Chondrocyte (in vitro differentiated cells): Measurements from ENCODE around the gene PLEKHG1. TPM values are rescaled to one million over a fixed set of nuclear protein-coding genes. Genes with fewer than 3 reads are reported as not detected.

Experiments
- DNase-seq: peaks from one replicate; pipeline ENCODE4 v3.0.0; 2021; ENCODE audit warnings: mixed read lengths, low spot score
- H3K27ac Mint-ChIP-seq: one replicate; pipeline ENCODE4 v1.8.0; 2021; ENCODE audit warnings: mild to moderate bottlenecking, moderate library complexity, mixed read lengths; ENCODE audit not compliant: unreplicated experiment
- H3K27me3 Mint-ChIP-seq: 2 replicates; pipeline ENCODE4 v1.8.0; 2021; ENCODE audit warnings: low read depth, mixed read lengths
- H3K36me3 Mint-ChIP-seq: 2 replicates; pipeline ENCODE4 v1.8.0; 2021; ENCODE audit warnings: low read depth, mixed read lengths
- H3K4me1 Mint-ChIP-seq: 2 replicates; pipeline ENCODE4 v1.8.0; 2021; ENCODE audit warnings: low read depth, mild to moderate bottlenecking, mixed read lengths
- H3K4me3 Mint-ChIP-seq: one replicate; pipeline ENCODE4 v1.8.0; 2021; ENCODE audit warnings: mild to moderate bottlenecking, moderate library complexity, mixed read lengths; ENCODE audit not compliant: unreplicated experiment
- H3K9me3 Mint-ChIP-seq: 2 replicates; pipeline ENCODE4 v1.8.0; 2021; ENCODE audit warnings: low read depth, mixed read lengths
- CTCF ChIP-seq: fragments of 200-600 bp; sonication (generic); IDR thresholded peaks from 2 replicates; pipeline ENCODE4 v1.5.0; 2021; ENCODE audit warnings: antibody characterized with exemption, mild to moderate bottlenecking, moderate library complexity
- total RNA-seq: library from RNA; stranded (reverse); gene quantifications from 3 replicates; pipeline ENCODE4 v1.2.1, GENCODE V29; 2021

The PLEKHG1 gene
- total RNA-seq, 1 donor from 2014 or later, result 1.8 TPM

DNA sequence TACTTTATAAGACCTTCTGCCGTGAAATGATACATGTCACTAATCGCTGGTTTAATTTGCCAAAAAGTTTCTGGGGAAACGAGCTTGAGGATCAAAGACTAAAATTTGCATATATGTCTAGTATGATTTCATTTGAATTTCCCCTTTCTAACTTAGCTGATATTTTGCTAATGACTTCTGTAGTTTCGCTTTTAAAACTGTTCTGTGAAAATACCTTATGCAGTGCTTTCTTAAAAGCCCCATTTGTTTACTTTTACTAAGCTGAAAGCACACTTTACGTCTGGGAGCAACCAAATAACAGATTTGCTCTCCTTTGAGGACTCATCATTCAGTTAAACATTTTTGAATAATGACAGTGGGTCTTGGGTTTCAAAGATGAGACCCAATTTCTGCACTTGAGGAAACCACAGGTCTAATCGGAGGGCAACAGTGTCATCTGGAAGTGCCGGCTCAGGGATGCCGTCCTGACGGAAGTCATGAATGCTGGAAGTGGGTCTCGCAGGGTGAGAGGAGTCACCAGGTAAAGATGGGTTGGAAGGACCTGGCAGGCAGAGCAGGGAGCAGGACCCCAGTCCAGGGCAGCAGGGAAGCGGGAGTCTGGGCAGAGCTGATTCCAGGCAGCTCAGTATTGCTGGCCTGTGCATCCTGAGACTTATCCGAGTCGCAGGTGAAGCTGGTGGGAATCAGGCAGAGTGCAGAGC is 33.2 kb downstream of the PLEKHG1 start:
- H3K27me3 Mint-ChIP-seq, result peaks cover 7% of the 10 kb centered on the region
- H3K27ac Mint-ChIP-seq, result no peak overlapping the region
- no peak for DNase-seq
- H3K9me3 Mint-ChIP-seq, result no peaks in the 10 kb centered on the region
- H3K4me3 Mint-ChIP-seq, result no peak overlapping the region
- no peak for TF ChIP-seq CTCF
- peaks cover 23% of the 10 kb centered on the region for H3K4me1 Mint-ChIP-seq
- H3K36me3 Mint-ChIP-seq, result no peaks in the 10 kb centered on the region

GRCh38 chr6:150633486-150633834 is 33.8 kb downstream of the PLEKHG1 start:
- Mint-ChIP-seq H3K4me1 (peaks cover 18% of the 10 kb centered on the region), H3K4me3 (no peak overlapping the region), H3K36me3 (no peaks in the 10 kb centered on the region), H3K27me3 (peaks cover 7% of the 10 kb centered on the region), H3K27ac (no peak overlapping the region), H3K9me3 (no peaks in the 10 kb centered on the region)
- DNase-seq, result no peak
- no peak for TF ChIP-seq CTCF

- no peak for TF ChIP-seq CTCF
- Mint-ChIP-seq H3K4me3 (no peak overlapping the region), H3K27ac (no peak overlapping the region), H3K27me3 (peaks cover 7% of the 10 kb centered on the region), H3K9me3 (no peaks in the 10 kb centered on the region), H3K36me3 (no peaks in the 10 kb centered on the region), H3K4me1 (peaks cover 17% of the 10 kb centered on the region)
- DNase-seq, result no peak
These were observed 34.7 kb downstream of the PLEKHG1 start for GRCh38 chr6:150634176-150634963.

GRCh38 chr6:150634964-150635292 is 35.2 kb downstream of the PLEKHG1 start:
- no peak for TF ChIP-seq CTCF
- H3K36me3 Mint-ChIP-seq, result no peaks in the 10 kb centered on the region
- H3K4me3 Mint-ChIP-seq, result no peak overlapping the region
- H3K27ac Mint-ChIP-seq, result no peak overlapping the region
- H3K9me3 Mint-ChIP-seq, result no peaks in the 10 kb centered on the region
- no peak for DNase-seq
- peaks cover 17% of the 10 kb centered on the region for H3K4me1 Mint-ChIP-seq
- peaks cover 7% of the 10 kb centered on the region for H3K27me3 Mint-ChIP-seq

DNA sequence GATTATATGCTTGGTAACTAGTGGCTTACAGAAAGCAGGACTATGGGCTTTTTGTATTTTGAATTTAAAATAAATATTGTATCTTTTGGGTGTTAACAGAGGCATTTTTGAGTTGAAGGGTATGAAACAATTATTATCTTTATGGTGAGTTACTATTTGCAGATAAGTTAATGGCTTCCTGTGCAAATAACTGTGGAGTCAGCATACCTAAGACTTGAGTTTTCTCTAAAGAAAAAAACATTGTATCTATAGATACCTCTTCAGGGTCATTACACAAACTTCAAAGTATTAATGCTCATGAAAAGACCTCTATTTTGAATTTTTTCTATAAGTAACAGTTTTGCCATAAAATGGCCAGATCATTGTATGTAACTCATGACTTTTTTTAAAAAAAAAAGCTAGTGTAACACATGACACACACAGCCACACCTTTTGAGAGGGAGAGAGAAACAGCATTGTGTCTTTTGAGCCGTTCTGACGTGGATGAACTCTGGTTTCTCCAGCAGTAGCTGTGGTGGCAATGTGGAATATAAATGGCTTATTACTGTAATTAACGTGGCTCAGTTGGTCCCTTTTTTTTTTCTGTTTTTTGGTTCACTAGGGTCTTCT is 36.3 kb downstream of the PLEKHG1 start:
- H3K9me3 Mint-ChIP-seq, result no peaks in the 10 kb centered on the region
- DNase-seq, result no peak
- no peak for TF ChIP-seq CTCF
- H3K4me1 Mint-ChIP-seq, result peaks cover 17% of the 10 kb centered on the region
- H3K4me3 Mint-ChIP-seq, result no peak overlapping the region
- no peaks in the 10 kb centered on the region for H3K27me3 Mint-ChIP-seq
- no peaks in the 10 kb centered on the region for H3K36me3 Mint-ChIP-seq
- no peak overlapping the region for H3K27ac Mint-ChIP-seq
